ENCODE measurements around the gene PPP2R2C. TPM values are rescaled to one million over a fixed set of nuclear protein-coding genes. Genes with fewer than 3 reads are reported as not detected.

Gene PPP2R2C
- total RNA-seq, 1 experiment from 2014 or later = 32.9 TPM

DNA sequence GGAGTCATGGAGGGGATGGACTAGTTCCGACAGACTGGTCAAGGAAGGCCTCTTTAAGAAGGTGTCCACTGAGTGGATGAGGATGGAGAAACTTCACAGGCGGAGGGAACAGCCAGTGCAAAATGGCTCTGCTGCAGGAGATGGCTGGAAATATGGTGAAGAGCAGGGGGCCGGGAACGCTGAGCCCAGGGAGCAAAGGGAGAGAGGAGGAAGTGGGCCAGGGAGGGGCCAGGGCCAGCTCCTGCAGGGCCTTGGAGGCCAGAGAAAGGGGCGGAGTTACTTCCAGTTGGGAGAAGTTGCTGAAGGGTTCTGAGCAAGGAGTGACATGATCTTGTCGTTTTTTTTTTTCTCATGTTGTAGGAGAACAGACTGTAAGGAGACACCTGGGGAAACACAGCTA lies 108.3 kb downstream of the PPP2R2C start:
- DNase-seq (ENCODE audit: low read depth, low spot score) (no peak), ATAC-seq (no peak)
- H3K9ac ChIP-seq (ENCODE audit: low read length) = no peak overlapping the region
- peaks cover 10% of the 10 kb centered on the region; the same call in 1 of the 2 replicates for H3K27me3 ChIP-seq (ENCODE audit: insufficient read depth, low read length)
- no peak overlapping the region for H3K4me3 ChIP-seq (replicated peaks in 1 of 2; ENCODE audit: low read depth in 1 of 2, low read length in 2 of 2)
- H3K9me3 ChIP-seq (ENCODE audit: control insufficient read depth in 1 of 2, insufficient read depth in 1 of 2, low read depth in 1 of 2, low read length in 2 of 2) = no peaks in the 10 kb centered on the region
- H3K4me1 ChIP-seq (ENCODE audit: control insufficient read depth in 1 of 2, insufficient read depth in 2 of 2, low read length in 2 of 2) = no peaks in the 10 kb centered on the region
- no peak overlapping the region for H2AFZ ChIP-seq (ENCODE audit: low read depth, low read length, poor library complexity, severe bottlenecking)
- POLR2A ChIA-PET = no interaction called here
- no peak overlapping the region for H3K27ac ChIP-seq (ENCODE audit: low read depth, low read length)
- H4K20me1 ChIP-seq (ENCODE audit: insufficient read depth) = no peaks in the 10 kb centered on the region
- CTCF ChIA-PET = no interaction called here
- no TSS peak for BruUV-seq (replicated peaks)
- RAD21 ChIA-PET (ENCODE audit: low non-redundant PET in 1 of 2, low total read pairs in 2 of 2, uncharacterized antibody in 2 of 2, unreplicated experiment in 2 of 2) = no interaction called here
- TF ChIP-seq ZFX (IDR thresholded peaks at IDR 0.05) (no peak), SRF (IDR thresholded peaks at IDR 0.05; ENCODE audit: low read depth) (no peak), EZH2phosphoT487 (IDR thresholded peaks at IDR 0.05; ENCODE audit: borderline replicate concordance) (no peak), ELF1 (IDR thresholded peaks at IDR 0.05; ENCODE audit: borderline replicate concordance, low read depth) (no peak), EGR1 (IDR thresholded peaks at IDR 0.05; ENCODE audit: low read depth) (no peak), FOSL1 (IDR thresholded peaks at IDR 0.05; ENCODE audit: low read depth) (no peak), POLR2A (IDR thresholded peaks at IDR 0.05; ENCODE audit: borderline replicate concordance, extremely low read depth, insufficient read depth, insufficient read length) (no peak), JUND (IDR thresholded peaks at IDR 0.05) (no peak), SIN3A (IDR thresholded peaks at IDR 0.05; ENCODE audit: low read depth) (no peak), EZH2 (IDR thresholded peaks at IDR 0.05) (no peak), CEBPB (IDR thresholded peaks at IDR 0.05; ENCODE audit: low read depth) (no peak), SP1 (IDR thresholded peaks at IDR 0.05; ENCODE audit: low read depth) (no peak), POLR2AphosphoS5 (IDR thresholded peaks at IDR 0.05; ENCODE audit: low read depth, low read length) (no peak), ZNF274 (IDR thresholded peaks at IDR 0.05; ENCODE audit: low read depth, low read length) (no peak)
- TF ChIP-seq, protein P1, sequence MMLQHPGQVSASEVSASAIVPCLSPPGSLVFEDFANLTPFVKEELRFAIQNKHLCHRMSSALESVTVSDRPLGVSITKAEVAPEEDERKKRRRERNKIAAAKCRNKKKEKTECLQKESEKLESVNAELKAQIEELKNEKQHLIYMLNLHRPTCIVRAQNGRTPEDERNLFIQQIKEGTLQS (IDR thresholded peaks at IDR 0.05) = no peak
- TF ChIP-seq, protein P2, sequence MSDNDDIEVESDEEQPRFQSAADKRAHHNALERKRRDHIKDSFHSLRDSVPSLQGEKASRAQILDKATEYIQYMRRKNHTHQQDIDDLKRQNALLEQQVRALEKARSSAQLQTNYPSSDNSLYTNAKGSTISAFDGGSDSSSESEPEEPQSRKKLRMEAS (IDR thresholded peaks at IDR 0.05) = no peak
- TF ChIP-seq, protein P3, sequence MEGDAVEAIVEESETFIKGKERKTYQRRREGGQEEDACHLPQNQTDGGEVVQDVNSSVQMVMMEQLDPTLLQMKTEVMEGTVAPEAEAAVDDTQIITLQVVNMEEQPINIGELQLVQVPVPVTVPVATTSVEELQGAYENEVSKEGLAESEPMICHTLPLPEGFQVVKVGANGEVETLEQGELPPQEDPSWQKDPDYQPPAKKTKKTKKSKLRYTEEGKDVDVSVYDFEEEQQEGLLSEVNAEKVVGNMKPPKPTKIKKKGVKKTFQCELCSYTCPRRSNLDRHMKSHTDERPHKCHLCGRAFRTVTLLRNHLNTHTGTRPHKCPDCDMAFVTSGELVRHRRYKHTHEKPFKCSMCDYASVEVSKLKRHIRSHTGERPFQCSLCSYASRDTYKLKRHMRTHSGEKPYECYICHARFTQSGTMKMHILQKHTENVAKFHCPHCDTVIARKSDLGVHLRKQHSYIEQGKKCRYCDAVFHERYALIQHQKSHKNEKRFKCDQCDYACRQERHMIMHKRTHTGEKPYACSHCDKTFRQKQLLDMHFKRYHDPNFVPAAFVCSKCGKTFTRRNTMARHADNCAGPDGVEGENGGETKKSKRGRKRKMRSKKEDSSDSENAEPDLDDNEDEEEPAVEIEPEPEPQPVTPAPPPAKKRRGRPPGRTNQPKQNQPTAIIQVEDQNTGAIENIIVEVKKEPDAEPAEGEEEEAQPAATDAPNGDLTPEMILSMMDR (IDR thresholded peaks at IDR 0.05 in 2 of 3, conservative IDR thresholded peaks at IDR 0.05 in 1 of 3; ENCODE audit: borderline replicate concordance in 1 of 3, insufficient read depth in 1 of 3, low read depth in 2 of 3, low read length in 2 of 3) = no peak
- H3K79me2 ChIP-seq (ENCODE audit: insufficient read depth, low read length) = no peaks in the 10 kb centered on the region
- intact Hi-C loops (cut with micrococcal nuclease) = no loop called here
- H3K36me3 ChIP-seq (ENCODE audit: control insufficient read depth in 1 of 2, insufficient read depth in 2 of 2, low read length in 2 of 2) = no peaks in the 10 kb centered on the region
- H3K9me2 ChIP-seq (ENCODE audit: insufficient read depth) = no peaks in the 10 kb centered on the region
- H3K4me2 ChIP-seq (ENCODE audit: low read length) = no peak overlapping the region

Data from HCT116 (cell line).